ENCODE results near the gene VPS37B. TPM values are rescaled to one million over a fixed set of nuclear protein-coding genes. Genes with fewer than 3 reads are reported as not detected.
A peak's percentile ranks its signal among the peaks of the same experiment; 100 is the strongest.

The VPS37B gene
- polyA plus RNA-seq, 1 of the 3 experiments (the other 2 are of a cell fraction): 41.1 TPM

GRCh38 chr12:122871851-122872780 is 23.8 kb downstream of the VPS37B start:
- peak overlapping the region; percentile 3; the same call in 1 of the 2 replicates for H3K9ac ChIP-seq
- H3F3A ChIP-seq (replicated peaks; ENCODE audit: insufficient read depth): peaks cover 5% of the 10 kb centered on the region
- H3K4me1 ChIP-seq (ENCODE audit: control insufficient read depth in 1 of 2, insufficient read depth in 2 of 2, low read depth in 1 of 2, low read length in 1 of 2): peaks cover 20 to 51% of the 10 kb centered on the region in 2 experiments; a peak in 3 of 4 replicates
- no peak overlapping the region for H2AFZ ChIP-seq (ENCODE audit: low read depth)
- TF ChIP-seq CHD2 (IDR thresholded peaks at IDR 0.05; ENCODE audit: low read length, partially characterized antibody) (peak; percentile 37), RCOR1 (IDR thresholded peaks at IDR 0.05; ENCODE audit: low read length) (no peak), GATA2 (CRISPR knock-in tag; IDR thresholded peaks at IDR 0.05) (peak; percentile 51), MXI1 (IDR thresholded peaks at IDR 0.05; ENCODE audit: low read depth, low read length) (peak; percentile 78)
- H3K9me3 ChIP-seq: no peaks in the 10 kb centered on the region
- peak; percentile 74 for DNase-seq
- H3K27ac ChIP-seq (ENCODE audit: low read depth in 2 of 2, low read length in 1 of 2): peak overlapping the region; percentile 38 to 92; a peak in 3 of 4 replicates
- H4K20me1 ChIP-seq (ENCODE audit: insufficient read depth): peaks cover 10% of the 10 kb centered on the region; the same call in 1 of the 2 replicates
- H3K9me2 ChIP-seq: no peaks in the 10 kb centered on the region
- H3K27me3 ChIP-seq (ENCODE audit: insufficient read depth): no peaks in the 10 kb centered on the region
- POLR2A ChIA-PET: interaction anchor here (1.1 to 2.0 kb wide), 2 partner anchors 18 to 94 kb away, joined by 3 to 7 read pairs; partner anchors contain the start of gene ABCB9
- peak overlapping the region; percentile 55; the same call in 1 of the 2 replicates for H3K4me2 ChIP-seq
- no peak overlapping the region for H3K4me3 ChIP-seq (ENCODE audit: low read depth in 2 of 2, low read length in 1 of 2)
- CTCF ChIA-PET: interaction anchor here (1.1 to 4.0 kb wide), 7 partner anchors 10 to 81 kb away, joined by 3 to 50 read pairs (median 7); no protein-coding TSS in a partner anchor
- H3K36me3 ChIP-seq (replicated peaks in 1 of 2; ENCODE audit: control insufficient read depth in 1 of 2, insufficient read depth in 2 of 2, low read length in 1 of 2): peaks cover 9 to 20% of the 10 kb centered on the region in 2 experiments
- peaks cover 59% of the 10 kb centered on the region for H3K79me2 ChIP-seq (ENCODE audit: insufficient read depth)
- WGBS (ENCODE audit: low lambda C conversion rate): 80% methylated on average over 23 of the region's 23 CpGs

GRCh38 chr12:122870867-122871664 is 24.9 kb downstream of the VPS37B start:
- Histone ChIP-seq H3F3A (replicated peaks; ENCODE audit: insufficient read depth) (peaks cover 5% of the 10 kb centered on the region), H2AFZ (ENCODE audit: low read depth) (no peak overlapping the region), H3K9me2 (no peaks in the 10 kb centered on the region), H3K36me3 (replicated peaks in 1 of 2; ENCODE audit: control insufficient read depth in 1 of 2, insufficient read depth in 2 of 2, low read length in 1 of 2) (peaks cover 9 to 29% of the 10 kb centered on the region in 2 experiments), H3K9me3 (no peaks in the 10 kb centered on the region), H3K4me2 (peak overlapping the region; percentile 55; the same call in 1 of the 2 replicates), H3K27ac (ENCODE audit: low read depth in 2 of 2, low read length in 1 of 2) (peak overlapping the region in 1 of 2 experiments; percentile 92; a peak in 2 of 4 replicates), H3K4me1 (ENCODE audit: control insufficient read depth in 1 of 2, insufficient read depth in 2 of 2, low read depth in 1 of 2, low read length in 1 of 2) (peaks cover 15 to 51% of the 10 kb centered on the region in 2 experiments; a peak in 3 of 4 replicates), H3K27me3 (ENCODE audit: insufficient read depth) (no peaks in the 10 kb centered on the region), H3K79me2 (ENCODE audit: insufficient read depth) (peaks cover 48% of the 10 kb centered on the region), H4K20me1 (ENCODE audit: insufficient read depth) (peaks cover 6% of the 10 kb centered on the region; the same call in 1 of the 2 replicates), H3K4me3 (ENCODE audit: low read depth in 2 of 2, low read length in 1 of 2) (no peak overlapping the region), H3K9ac (no peak overlapping the region)
- ChIA-PET POLR2A (interaction anchor here (1.1 to 2.0 kb wide), 2 partner anchors 17 to 95 kb away, joined by 3 to 7 read pairs; partner anchors contain the start of gene ABCB9), CTCF (interaction anchor here (0.9 to 4.0 kb wide), 10 partner anchors 11 to 367 kb away, joined by 3 to 50 read pairs (median 4); no protein-coding TSS in a partner anchor)
- 91% methylated on average over 15 of the region's 15 CpGs for WGBS (ENCODE audit: low lambda C conversion rate)
- peak; percentile 30 for DNase-seq
- no peak for TF ChIP-seq FOXM1 (IDR thresholded peaks at IDR 0.05; ENCODE audit: low read depth)
- no peak for TF ChIP-seq MAX (IDR thresholded peaks at IDR 0.05; ENCODE audit: low read depth)
- no peak for TF ChIP-seq YY1 (IDR thresholded peaks at IDR 0.05; ENCODE audit: low read depth)
- no peak for TF ChIP-seq ZBTB33 (IDR thresholded peaks at IDR 0.05; ENCODE audit: borderline replicate concordance, low read depth)
- no peak for TF ChIP-seq NFIC (IDR thresholded peaks at IDR 0.05; ENCODE audit: borderline replicate concordance)
- TF ChIP-seq GATA2 (CRISPR knock-in tag; IDR thresholded peaks at IDR 0.05): no peak
- TF ChIP-seq GABPA (IDR thresholded peaks at IDR 0.05; ENCODE audit: low read depth): no peak
- TF ChIP-seq FOSL2 (IDR thresholded peaks at IDR 0.05; ENCODE audit: borderline replicate concordance, low read depth): no peak
- TF ChIP-seq PBX3 (IDR thresholded peaks at IDR 0.05): no peak
- TF ChIP-seq RXRA (IDR thresholded peaks at IDR 0.05; ENCODE audit: borderline replicate concordance, low read depth): no peak
- no peak for TF ChIP-seq EZH2phosphoT487 (IDR thresholded peaks at IDR 0.05; ENCODE audit: borderline replicate concordance, low read depth)
- TF ChIP-seq TCF12 (IDR thresholded peaks at IDR 0.05): no peak
- TF ChIP-seq USF1 (IDR thresholded peaks at IDR 0.05; ENCODE audit: borderline replicate concordance, low read depth): no peak
- TF ChIP-seq IRF3 (IDR thresholded peaks at IDR 0.05; ENCODE audit: low read depth, low read length): no peak

All from SK-N-SH (cell line).